Panc1 (cell line): ENCODE data around the gene MAD1L1. TPM values are rescaled to one million over a fixed set of nuclear protein-coding genes. Genes with fewer than 3 reads are reported as not detected.

Experiments used
- ATAC-seq: fragments of 200-7000 bp; cut with Tn5 transposase; 2 replicates; pipeline ENCODE4 v1.9.1; 2020; ENCODE audit warnings: mild to moderate bottlenecking, moderate library complexity
- BruUV-seq: library from RNA; stranded (reverse); fragments of 400-500 nt; replicated peaks from 2 replicates; lab custom pipeline; 2021; lab: Mats Ljungman, UMichigan
- CTCF ChIA-PET: fragments of 300-600 bp; sonication (Branson Sonifier 250); formaldehyde crosslinking; loops from one replicate; lab custom pipeline; 2022; ENCODE audit warnings: antibody characterized with exemption; lab: Charles Lee
- POLR2A ChIA-PET: fragments of 300-600 bp; sonication (Branson Sonifier 250); formaldehyde crosslinking; loops from one replicate; lab custom pipeline; 2022; ENCODE audit warnings: antibody characterized with exemption; lab: Charles Lee
- DNase-seq: peaks from one replicate; pipeline ENCODE4 v3.0.0-alpha.2; 2010; ENCODE audit warnings: low read depth, low spot score
- H3K27ac ChIP-seq: 2 replicates; pipeline ENCODE4 v1.5.1; 2011; ENCODE audit warnings: mild to moderate bottlenecking, low read length, inconsistent platforms
- H3K27me3 ChIP-seq: fragments of 200-500 bp; sonication (Bioruptor generic); 2 replicates; pipeline ENCODE4 v1.6.0; 2014; ENCODE audit warnings: low read length, inconsistent platforms; ENCODE audit not compliant: control insufficient read depth, insufficient read depth
- H3K36me3 ChIP-seq: fragments of 200-500 bp; sonication (Bioruptor generic); 2 replicates; pipeline ENCODE4 v1.5.1; 2014; ENCODE audit warnings: inconsistent platforms, mild to moderate bottlenecking, low read length, moderate library complexity; ENCODE audit not compliant: control insufficient read depth, insufficient read depth
- H3K4me1 ChIP-seq: 2 replicates; pipeline ENCODE4 v1.5.1; 2011; ENCODE audit warnings: inconsistent platforms, mild to moderate bottlenecking, low read length, moderate library complexity; ENCODE audit not compliant: control insufficient read depth, insufficient read depth
- H3K4me3 ChIP-seq, 2 experiments: 2 replicates each; pipeline ENCODE4 v1.5.1; 2011 to 2012; ENCODE audit warnings: low read depth in 2 of 2, low read length in 2 of 2, mild to moderate bottlenecking in 2 of 2, inconsistent platforms in 1 of 2, moderate library complexity in 1 of 2
- H3K9me3 ChIP-seq: fragments of 200-500 bp; sonication (Bioruptor generic); 2 replicates; pipeline ENCODE4 v1.5.1; 2014; ENCODE audit warnings: low read depth, mild to moderate bottlenecking, inconsistent platforms, low read length, moderate library complexity; ENCODE audit not compliant: control insufficient read depth, insufficient read depth
- POLR2AphosphoS5 ChIP-seq: IDR thresholded peaks from 2 replicates; pipeline ENCODE4 v1.6.1; 2012; ENCODE audit warnings: mild to moderate bottlenecking, low read depth, low read length, moderate library complexity
- REST ChIP-seq, 2 experiments: IDR thresholded peaks; 2 replicates each; pipeline ENCODE4 v1.6.1; 2011 to 2012; ENCODE audit warnings: low read depth in 2 of 2, control low read depth in 1 of 2, low read length in 1 of 2, mild to moderate bottlenecking in 1 of 2, moderate library complexity in 1 of 2; ENCODE audit not compliant: insufficient read depth in 1 of 2
- SIN3A ChIP-seq: IDR thresholded peaks from 2 replicates; pipeline ENCODE4 v1.6.1; 2012; ENCODE audit warnings: low read depth, mild to moderate bottlenecking, low read length, moderate library complexity, borderline replicate concordance; ENCODE audit not compliant: insufficient read depth
- TCF7L2 ChIP-seq: IDR thresholded peaks from 2 replicates; pipeline ENCODE4 v1.6.1; 2011; ENCODE audit warnings: mild to moderate bottlenecking, low read depth, low read length, inconsistent platforms
- in situ Hi-C: cut with HindIII; loops from 2 replicates; pipeline ENCODE4 v1.10.0; 2016; ENCODE audit warnings: low sequenced_read_pairs, low pct_unique_long_range_greater_than_20kb
- intact Hi-C: fragments of 100-400 bp; cut with micrococcal nuclease; formaldehyde crosslinking; loops from one replicate; pipeline ENCODE4 v1.10.0; 2022; ENCODE audit not compliant: unreplicated experiment
- total RNA-seq: library from RNA; stranded (reverse); gene quantifications from one replicate; pipeline ENCODE4 v1.2.1, GENCODE V29; 2021; ENCODE audit not compliant: unreplicated experiment
- TF ChIP-seq, protein P1 (sequence below): fragments of 450-650 bp; IDR thresholded peaks from 2 replicates; pipeline ENCODE4 v1.5.1; 2017; ENCODE audit warnings: mild to moderate bottlenecking

MAD1L1 gene
- total RNA-seq, 1 experiment from 2014 or later, result 70.8 TPM

DNA sequence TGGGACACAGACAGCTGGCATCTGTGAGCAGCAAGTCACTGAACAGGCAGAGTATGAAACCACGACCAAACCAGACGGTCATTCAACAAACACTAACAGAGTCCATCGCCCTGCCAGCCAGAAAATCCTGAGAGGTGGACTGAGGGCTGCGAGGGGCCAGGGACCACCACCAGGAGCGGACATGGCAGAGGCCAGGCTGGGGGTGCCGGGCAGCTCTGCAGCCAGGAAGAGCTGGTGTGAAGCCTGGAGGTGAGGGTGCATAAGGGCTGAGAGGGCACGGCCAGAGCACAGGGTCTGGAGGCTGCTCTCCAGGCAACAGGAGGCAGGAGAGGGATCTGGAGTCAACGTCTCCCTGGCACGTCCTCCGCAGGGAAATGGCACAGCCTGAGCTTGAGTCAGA lies 15.5 kb downstream of the MAD1L1 start:
- Histone ChIP-seq H3K4me3 (no peak overlapping the region), H3K27ac (no peak overlapping the region), H3K36me3 (no peaks in the 10 kb centered on the region), H3K4me1 (no peaks in the 10 kb centered on the region), H3K27me3 (no peaks in the 10 kb centered on the region), H3K9me3 (no peaks in the 10 kb centered on the region)
- in situ Hi-C loops (no loop called here), intact Hi-C loops (no loop called here)
- DNase-seq, result no peak
- BruUV-seq, result no TSS peak
- CTCF ChIA-PET, result no interaction called here
- ATAC-seq, result no peak
- POLR2A ChIA-PET, result no interaction called here
- TF ChIP-seq, protein P1, sequence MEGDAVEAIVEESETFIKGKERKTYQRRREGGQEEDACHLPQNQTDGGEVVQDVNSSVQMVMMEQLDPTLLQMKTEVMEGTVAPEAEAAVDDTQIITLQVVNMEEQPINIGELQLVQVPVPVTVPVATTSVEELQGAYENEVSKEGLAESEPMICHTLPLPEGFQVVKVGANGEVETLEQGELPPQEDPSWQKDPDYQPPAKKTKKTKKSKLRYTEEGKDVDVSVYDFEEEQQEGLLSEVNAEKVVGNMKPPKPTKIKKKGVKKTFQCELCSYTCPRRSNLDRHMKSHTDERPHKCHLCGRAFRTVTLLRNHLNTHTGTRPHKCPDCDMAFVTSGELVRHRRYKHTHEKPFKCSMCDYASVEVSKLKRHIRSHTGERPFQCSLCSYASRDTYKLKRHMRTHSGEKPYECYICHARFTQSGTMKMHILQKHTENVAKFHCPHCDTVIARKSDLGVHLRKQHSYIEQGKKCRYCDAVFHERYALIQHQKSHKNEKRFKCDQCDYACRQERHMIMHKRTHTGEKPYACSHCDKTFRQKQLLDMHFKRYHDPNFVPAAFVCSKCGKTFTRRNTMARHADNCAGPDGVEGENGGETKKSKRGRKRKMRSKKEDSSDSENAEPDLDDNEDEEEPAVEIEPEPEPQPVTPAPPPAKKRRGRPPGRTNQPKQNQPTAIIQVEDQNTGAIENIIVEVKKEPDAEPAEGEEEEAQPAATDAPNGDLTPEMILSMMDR, result no peak
- no peak for TF ChIP-seq TCF7L2
- no peak for TF ChIP-seq REST (IDR thresholded peaks at IDR 0.05; ENCODE audit: insufficient read depth in 1 of 2, low read depth in 2 of 2, low read length in 1 of 2)
- TF ChIP-seq POLR2AphosphoS5, result no peak
- TF ChIP-seq SIN3A, result no peak

GRCh38 chr7:2215851-2216250 lies 16.9 kb downstream of the MAD1L1 start:
- DNase-seq, result no peak
- Histone ChIP-seq H3K9me3 (no peaks in the 10 kb centered on the region), H3K36me3 (no peaks in the 10 kb centered on the region), H3K4me3 (no peak overlapping the region), H3K4me1 (no peaks in the 10 kb centered on the region), H3K27ac (no peak overlapping the region), H3K27me3 (no peaks in the 10 kb centered on the region)
- intact Hi-C loops (no loop called here), in situ Hi-C loops (no loop called here)
- ATAC-seq, result no peak
- CTCF ChIA-PET, result interaction anchor here (0.6 kb wide), 1 partner anchor 132 kb away, joined by 6 read pairs; no protein-coding TSS in a partner anchor
- no TSS peak for BruUV-seq
- POLR2A ChIA-PET, result interaction anchor here (0.6 kb wide), 1 partner anchor 170 kb away, joined by 11 read pairs; no protein-coding TSS in a partner anchor
- TF ChIP-seq SIN3A (no peak), POLR2AphosphoS5 (no peak), TCF7L2 (no peak), REST (IDR thresholded peaks at IDR 0.05; ENCODE audit: insufficient read depth in 1 of 2, low read depth in 2 of 2, low read length in 1 of 2) (no peak)
- TF ChIP-seq, protein P1, result no peak
